Endothelial cell of umbilical vein (primary cell): ENCODE results near the gene PPP2R2D. TPM values are rescaled to one million over a fixed set of nuclear protein-coding genes. Genes with fewer than 3 reads are reported as not detected.

ENCODE experiments used
- BruUV-seq: library from RNA; stranded (reverse); fragments of 400-500 nt; replicated peaks from 2 replicates; lab custom pipeline; 2021; lab: Mats Ljungman, UMichigan
- CTCF ChIA-PET: fragments of 300-600, 350-600 bp; sonication (Branson Sonifier 250); formaldehyde crosslinking; loops from one replicate; lab custom pipeline; 2021; ENCODE audit warnings: antibody characterized with exemption, inconsistent platforms; lab: Charles Lee
- POLR2A ChIA-PET: fragments of 300-600, 350-600 bp; sonication (Branson Sonifier 250); formaldehyde crosslinking; loops from one replicate; lab custom pipeline; 2021; ENCODE audit warnings: antibody characterized with exemption, inconsistent platforms; lab: Charles Lee
- DNase-seq: peaks from one replicate; pipeline ENCODE4 v3.0.0-alpha.2; 2011; ENCODE audit warnings: low read depth, low spot score
- FAIRE-seq: peaks from 2 replicates; lab custom pipeline; 2011; peaks lifted over from hg19 to GRCh38; lab: Jason Lieb, UNC
- H2AFZ ChIP-seq: 2 replicates; pipeline ENCODE4 v1.6.0; 2012; ENCODE audit warnings: low read depth, low read length, control low read depth, inconsistent platforms
- H3K27ac ChIP-seq: 2 replicates; pipeline ENCODE4 v1.5.1; 2011; ENCODE audit warnings: low read depth, mild to moderate bottlenecking, control low read depth, low read length, moderate library complexity; ENCODE audit not compliant: insufficient read depth
- H3K27me3 ChIP-seq, 2 experiments: 2 replicates each; pipeline versions ENCODE4 v1.6.0 to v1.6.1; 2011; ENCODE audit warnings: low read length in 2 of 2, mixed read lengths in 1 of 2; ENCODE audit not compliant: control insufficient read depth in 2 of 2, insufficient read depth in 2 of 2
- H3K36me3 ChIP-seq, 2 experiments: 2 replicates in 1 of 2; 3 replicates in 1 of 2; pipeline ENCODE4 v1.5.1; 2011; ENCODE audit warnings: low read length in 2 of 2, mild to moderate bottlenecking in 1 of 2, moderate library complexity in 1 of 2; ENCODE audit not compliant: control insufficient read depth in 2 of 2, insufficient read depth in 2 of 2; ENCODE audit errors: extremely low read depth in 1 of 2
- H3K4me1 ChIP-seq: 3 replicates; pipeline ENCODE4 v1.5.1; 2011; ENCODE audit warnings: mild to moderate bottlenecking, low read length; ENCODE audit not compliant: control insufficient read depth, insufficient read depth; ENCODE audit errors: extremely low read depth
- H3K4me2 ChIP-seq: 2 replicates; pipeline ENCODE4 v1.6.1; 2011; ENCODE audit warnings: low read length, control low read depth, mixed read lengths; ENCODE audit not compliant: insufficient read depth
- H3K4me3 ChIP-seq, 3 experiments: fragments of 200-600 bp in 1 of 3; sonication (generic), shearing (Covaris generic) in 1 of 3; replicated peaks in 1 of 3; 2 replicates each; pipeline ENCODE4 v1.5.1; 2011 to 2016; ENCODE audit warnings: control low read depth in 3 of 3, low read length in 3 of 3, mild to moderate bottlenecking in 2 of 3, inconsistent platforms in 1 of 3, low read depth in 1 of 3, moderate library complexity in 1 of 3; ENCODE audit not compliant: insufficient read depth in 1 of 3
- H3K79me2 ChIP-seq: 2 replicates; pipeline ENCODE4 v1.6.0; 2012; ENCODE audit warnings: low read length, inconsistent platforms; ENCODE audit not compliant: control insufficient read depth, insufficient read depth
- H3K9ac ChIP-seq: replicated peaks from 2 replicates; pipeline ENCODE3; 2011; ENCODE audit warnings: low read length, control low read depth; ENCODE audit not compliant: insufficient read depth; ENCODE audit errors: extremely low read depth
- H3K9me1 ChIP-seq: replicated peaks from 3 replicates; pipeline ENCODE4 v1.6.0; 2011; ENCODE audit warnings: mild to moderate bottlenecking, low read length; ENCODE audit not compliant: control insufficient read depth, insufficient read depth; ENCODE audit errors: extremely low read depth
- H3K9me3 ChIP-seq: replicated peaks from 2 replicates; pipeline ENCODE4 v1.5.1; 2012; ENCODE audit warnings: low read length, inconsistent platforms; ENCODE audit not compliant: control insufficient read depth, insufficient read depth
- H4K20me1 ChIP-seq: replicated peaks from 2 replicates; pipeline ENCODE3; 2011; ENCODE audit warnings: mild to moderate bottlenecking, low read length; ENCODE audit not compliant: control insufficient read depth, insufficient read depth; ENCODE audit errors: extremely low read depth
- CTCF ChIP-seq, 2 donors: IDR thresholded peaks; 1 replicate in 1 of 2; 2 replicates in 1 of 2; pipeline ENCODE4 v1.5.1; 2011; ENCODE audit warnings: low read length in 2 of 2, mild to moderate bottlenecking in 2 of 2, moderate library complexity in 2 of 2, control low read depth in 1 of 2, inconsistent platforms in 1 of 2, low read depth in 1 of 2; ENCODE audit not compliant: insufficient read depth in 1 of 2; ENCODE audit errors: extremely low read depth in 1 of 2
- EZH2 ChIP-seq: IDR thresholded peaks from 2 replicates; pipeline ENCODE4 v1.6.1; 2012; ENCODE audit warnings: borderline replicate concordance, low read depth, mild to moderate bottlenecking, moderate library complexity, low read length, inconsistent platforms; ENCODE audit not compliant: severe bottlenecking
- FOS ChIP-seq: IDR thresholded peaks from 2 replicates; pipeline ENCODE4 v1.6.1; 2011; ENCODE audit warnings: mild to moderate bottlenecking, low read length, moderate library complexity, borderline replicate concordance; ENCODE audit not compliant: insufficient read depth
- GATA2 ChIP-seq: IDR thresholded peaks from 2 replicates; pipeline ENCODE4 v1.7.0; 2011; ENCODE audit warnings: low read depth, mild to moderate bottlenecking, moderate library complexity, mixed read lengths, low read length; ENCODE audit not compliant: insufficient read length, insufficient read depth
- JUN ChIP-seq: IDR thresholded peaks from 2 replicates; pipeline ENCODE4 v1.6.1; 2011; ENCODE audit warnings: borderline replicate concordance, low read depth; ENCODE audit not compliant: insufficient read length, insufficient read depth
- MAX ChIP-seq: IDR thresholded peaks from 2 replicates; pipeline ENCODE4 v1.6.1; 2011; ENCODE audit not compliant: insufficient read depth, insufficient read length
- MYC ChIP-seq: IDR thresholded peaks from one replicate; pipeline ENCODE4 v1.6.1; 2011; ENCODE audit warnings: mild to moderate bottlenecking, low read depth, low read length
- POLR2A ChIP-seq: IDR thresholded peaks from 2 replicates; pipeline ENCODE4 v1.6.1; 2012; ENCODE audit warnings: low read depth, mild to moderate bottlenecking, control low read depth, low read length
- POLR2AphosphoS5 ChIP-seq: IDR thresholded peaks from 2 replicates; pipeline ENCODE4 v1.6.1; 2012; ENCODE audit warnings: low read depth, mild to moderate bottlenecking, control low read depth, low read length, moderate library complexity; ENCODE audit not compliant: insufficient read depth
- dilution Hi-C: fragments of 300-500 bp; cut with MboI; formaldehyde crosslinking; loops from one replicate; pipeline ENCODE4 v1.15.0; 2019; ENCODE audit warnings: low sequenced_read_pairs; ENCODE audit not compliant: extremely low pct_ligation_motif_present
- intact Hi-C: fragments of 100-400 bp; cut with micrococcal nuclease; formaldehyde crosslinking; loops from one replicate; pipeline ENCODE4 v1.10.0; 2022
- polyA plus RNA-seq, 4 experiments: library from polyadenylated mRNA; depleted of rRNA in 3 of 4; stranded (reverse) in 3 of 4; unstranded in 1 of 4; fragments of >200 nt; gene quantifications; 2 replicates each; pipeline versions ENCODE4 v1.2.1 to v1.2.3, GENCODE V29; 2011 to 2012; ENCODE audit warnings: missing spikeins in 1 of 4
- total RNA-seq: library from RNA; stranded (reverse); gene quantifications from 2 replicates; pipeline ENCODE4 v1.2.3, GENCODE V29; 2021

The PPP2R2D gene
- total and polyA plus RNA-seq, 2 donors (not counting 3 experiments of a cell fraction or from before 2014, with no cell fraction given) = 29.9 to 36.3 TPM

DNA sequence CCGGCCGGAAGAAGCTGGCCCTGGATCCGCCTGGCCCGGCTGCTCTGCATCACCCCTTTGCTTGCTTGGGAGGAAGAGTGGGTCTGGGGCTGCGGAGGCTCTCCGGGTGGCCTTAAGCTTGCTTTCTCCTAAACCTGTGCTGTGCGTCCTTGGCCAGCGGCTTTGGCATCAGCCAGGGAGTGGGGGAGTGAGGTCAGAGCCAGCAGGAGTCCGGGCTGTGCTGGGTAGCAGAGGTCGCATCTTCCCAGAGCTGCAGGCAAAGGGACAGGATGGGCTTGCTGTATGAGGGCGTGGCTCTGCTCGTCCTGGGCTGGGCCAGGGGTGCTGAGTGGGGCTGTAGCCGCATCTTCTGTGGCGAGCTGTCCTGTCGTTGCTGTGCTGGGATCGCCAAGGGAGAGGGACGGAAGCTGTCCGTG, 59.8 kb downstream of the PPP2R2D start:
- dilution Hi-C loops = no loop called here
- TF ChIP-seq CTCF (IDR thresholded peaks at IDR 0.05; ENCODE audit: extremely low read depth in 1 of 2, insufficient read depth in 1 of 2, low read depth in 1 of 2, low read length in 2 of 2) (no peak), FOS (no peak), GATA2 (no peak), EZH2 (no peak), JUN (no peak), POLR2A (no peak), MYC (no peak), POLR2AphosphoS5 (no peak), MAX (no peak)
- H3K9me1 ChIP-seq = no peaks in the 10 kb centered on the region
- intact Hi-C loops = no loop called here
- no peak overlapping the region for H3K27ac ChIP-seq
- H3K9ac ChIP-seq = no peak overlapping the region
- no peaks in the 10 kb centered on the region for H4K20me1 ChIP-seq
- CTCF ChIA-PET = interaction anchor here (1.2 to 2.2 kb wide), 2 partner anchors 12 to 62 kb away, joined by 8 to 11 read pairs; no protein-coding TSS in a partner anchor
- H3K9me3 ChIP-seq = no peaks in the 10 kb centered on the region
- FAIRE-seq (no peak), DNase-seq (no peak)
- no peak overlapping the region for H3K4me2 ChIP-seq
- H3K27me3 ChIP-seq = no peaks in the 10 kb centered on the region
- H3K79me2 ChIP-seq = no peaks in the 10 kb centered on the region
- POLR2A ChIA-PET = no interaction called here
- H3K4me1 ChIP-seq = no peaks in the 10 kb centered on the region
- no peak overlapping the region for H2AFZ ChIP-seq
- no peak overlapping the region for H3K4me3 ChIP-seq
- H3K36me3 ChIP-seq = peaks cover 3 to 35% of the 10 kb centered on the region in 2 experiments
- no TSS peak for BruUV-seq
